Activated CD4-positive, alpha-beta memory T cell treated with anti-CD3 and anti-CD28 coated beads, Interleukin-2, amount 10 ng/mL, durations not matched to agents 7 days and 5 days (primary cell): ENCODE results near the gene TGFBRAP1. TPM values are rescaled to one million over a fixed set of nuclear protein-coding genes. Genes with fewer than 3 reads are reported as not detected.
"Not testable (repeated sequence)": the region's sequence is repeated elsewhere in the genome, so short reads cannot be mapped to it uniquely, and the experiment has no call there.

Experiments used
- CTCF ChIA-PET: fragments of 350-600 bp; sonication (Branson Sonifier 250); formaldehyde crosslinking; loops from one replicate; lab custom pipeline; 2021; ENCODE audit warnings: antibody characterized with exemption, inconsistent platforms; lab: Charles Lee
- POLR2A ChIA-PET: fragments of 350-600 bp; sonication (Branson Sonifier 250); formaldehyde crosslinking; loops from one replicate; lab custom pipeline; 2021; ENCODE audit warnings: antibody characterized with exemption; lab: Charles Lee
- DNase-seq: peaks from one replicate; pipeline ENCODE4 v3.0.0-alpha.2; 2020
- H3K27ac Mint-ChIP-seq: one replicate; pipeline ENCODE4 v1.8.0; 2021; ENCODE audit warnings: mild to moderate bottlenecking, mixed read lengths
- H3K27me3 Mint-ChIP-seq: one replicate; pipeline ENCODE4 v1.8.0; 2021; ENCODE audit warnings: mixed read lengths
- H3K36me3 Mint-ChIP-seq: one replicate; pipeline ENCODE4 v1.8.0; 2021; ENCODE audit warnings: low read depth, mixed read lengths
- H3K4me1 Mint-ChIP-seq: one replicate; pipeline ENCODE4 v1.8.0; 2021; ENCODE audit warnings: mixed read lengths
- H3K4me3 Mint-ChIP-seq: one replicate; pipeline ENCODE4 v1.8.0; 2021; ENCODE audit warnings: mild to moderate bottlenecking, mixed read lengths
- H3K9me3 Mint-ChIP-seq: one replicate; pipeline ENCODE4 v1.8.0; 2021; ENCODE audit warnings: mixed read lengths
- total RNA-seq, 2 experiments: library from RNA; stranded (reverse); gene quantifications; one replicate each; pipeline ENCODE4 v1.2.3, GENCODE V29; 2021

Gene TGFBRAP1
- total RNA-seq, 2 experiments from 2014 or later = 15.9 to 17.0 TPM

GRCh38 chr2:105338020-105338385, 8.5 kb upstream of the TGFBRAP1 start:
- no peaks in the 10 kb centered on the region for H3K27me3 Mint-ChIP-seq
- ChIA-PET POLR2A (interaction anchor here (0.6 to 3.5 kb wide), 3 partner anchors 8 to 15 kb away, joined by 3 to 18 read pairs (median 5); no protein-coding TSS in a partner anchor), CTCF (interaction anchor here (1.4 kb wide), 1 partner anchor 24 kb away, joined by 3 read pairs; no protein-coding TSS in a partner anchor)
- peak overlapping the region; percentile 87 for H3K4me3 Mint-ChIP-seq
- peaks cover 42% of the 10 kb centered on the region for H3K4me1 Mint-ChIP-seq
- peaks cover 37% of the 10 kb centered on the region for H3K36me3 Mint-ChIP-seq
- DNase-seq = no peak
- H3K27ac Mint-ChIP-seq = peak overlapping the region; percentile 95
- H3K9me3 Mint-ChIP-seq = no peaks in the 10 kb centered on the region

DNA sequence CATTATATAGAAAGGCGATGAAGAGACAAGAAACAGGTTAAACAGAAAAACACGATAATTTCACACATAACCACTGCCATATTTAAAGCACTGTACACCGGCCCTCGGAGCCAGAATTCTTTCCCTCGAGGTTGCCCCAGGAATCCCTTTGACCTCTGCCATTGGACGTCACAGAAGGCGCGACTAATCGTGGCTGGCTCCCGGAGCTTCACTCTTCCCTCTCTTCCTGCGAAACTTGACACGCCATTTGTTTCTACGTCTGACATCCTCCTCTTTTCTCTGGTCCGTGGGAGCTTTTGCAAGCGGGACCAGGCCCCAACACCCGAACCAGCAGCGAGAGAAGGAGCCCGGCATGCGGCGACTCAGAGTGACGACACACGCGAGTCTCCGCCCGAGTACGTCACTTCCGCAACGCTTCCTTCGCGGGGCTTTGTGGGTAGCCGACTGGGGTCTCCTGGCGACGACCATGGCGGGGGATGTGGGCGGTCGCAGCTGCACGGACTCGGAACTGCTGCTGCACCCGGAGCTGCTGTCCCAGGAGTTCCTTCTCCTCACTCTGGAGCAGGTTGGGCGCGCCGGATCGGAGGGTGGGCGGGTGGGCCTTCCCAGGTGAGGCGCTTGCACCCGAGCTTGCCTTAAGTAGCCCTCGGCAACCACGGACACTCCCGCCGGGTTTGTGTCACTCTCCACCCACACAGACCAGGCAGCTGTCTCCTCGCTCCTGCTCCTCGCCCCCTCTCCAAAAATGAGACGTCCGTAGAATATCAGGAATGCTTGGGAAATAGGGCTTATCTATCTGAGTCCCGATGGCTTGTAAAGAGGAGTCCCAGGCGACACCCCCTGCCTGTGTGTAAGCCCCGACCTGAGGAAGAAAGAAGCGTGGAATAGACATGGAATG, 7.8 kb upstream of the TGFBRAP1 start, which contains the start of gene C2orf49:
TSS of gene C2orf49 (plus strand) at position 419 of the 898 bp plus-strand sequence. CDS start at position 467, 48 bp downstream.
- CTCF ChIA-PET = interaction anchor here (1.4 kb wide), 1 partner anchor 24 kb away, joined by 3 read pairs; no protein-coding TSS in a partner anchor
- no peaks in the 10 kb centered on the region for H3K9me3 Mint-ChIP-seq
- POLR2A ChIA-PET = interaction anchor here (0.6 to 3.5 kb wide), 4 partner anchors 9 to 756 kb away, joined by 3 to 18 read pairs (median 3); no protein-coding TSS in a partner anchor
- H3K4me1 Mint-ChIP-seq = peaks cover 42% of the 10 kb centered on the region
- H3K36me3 Mint-ChIP-seq = peaks cover 33% of the 10 kb centered on the region
- no peaks in the 10 kb centered on the region for H3K27me3 Mint-ChIP-seq
- H3K4me3 Mint-ChIP-seq = peak within 1 kb of the TSS; percentile 87
- peak; percentile 89 for DNase-seq
- H3K27ac Mint-ChIP-seq = peak within 1 kb of the TSS; percentile 95

- Mint-ChIP-seq H3K36me3 (peaks cover 32% of the 10 kb centered on the region), H3K27ac (peak overlapping the region; percentile 95), H3K4me1 (peaks cover 42% of the 10 kb centered on the region), H3K9me3 (no peaks in the 10 kb centered on the region), H3K27me3 (no peaks in the 10 kb centered on the region), H3K4me3 (peak overlapping the region; percentile 87)
- DNase-seq = no peak
- ChIA-PET CTCF (no interaction called here), POLR2A (interaction anchor here (1.0 to 3.5 kb wide), 2 partner anchors 9 to 757 kb away, joined by 3 to 18 read pairs; no protein-coding TSS in a partner anchor)
Observed at GRCh38 chr2:105336786-105337121, 7.2 kb upstream of the TGFBRAP1 start.

GRCh38 chr2:105335469-105335868, 5.9 kb upstream of the TGFBRAP1 start:
- peaks cover 45% of the 10 kb centered on the region for H3K4me1 Mint-ChIP-seq
- H3K9me3 Mint-ChIP-seq = no peaks in the 10 kb centered on the region
- H3K36me3 Mint-ChIP-seq = peaks cover 21% of the 10 kb centered on the region
- ChIA-PET CTCF (no interaction called here), POLR2A (no interaction called here)
- no peaks in the 10 kb centered on the region for H3K27me3 Mint-ChIP-seq
- DNase-seq = no peak
- peak overlapping the region; percentile 19 for H3K27ac Mint-ChIP-seq
- no peak overlapping the region for H3K4me3 Mint-ChIP-seq

DNA sequence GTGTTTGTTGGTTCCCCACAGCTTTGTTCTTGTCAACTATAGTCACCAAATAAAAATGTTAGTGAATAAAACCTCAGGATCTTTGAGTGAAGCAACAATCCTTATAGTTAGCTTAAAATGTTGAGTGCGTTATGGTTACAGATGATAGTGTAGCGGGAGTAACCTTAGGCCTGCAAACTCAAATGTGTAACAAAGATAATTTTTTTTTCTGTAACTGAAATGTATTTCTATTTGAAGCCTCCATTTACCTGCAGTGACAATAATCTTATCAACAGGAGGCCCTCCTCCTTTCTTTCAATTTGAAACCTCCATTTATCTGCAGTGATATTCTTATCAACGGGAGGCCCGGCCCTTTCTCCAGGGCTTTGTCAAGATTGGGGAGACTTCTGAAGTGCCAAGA, 4.7 kb upstream of the TGFBRAP1 start:
- Mint-ChIP-seq H3K36me3 (peaks cover 12% of the 10 kb centered on the region), H3K27ac (no peak overlapping the region), H3K4me3 (no peak overlapping the region), H3K4me1 (peaks cover 44% of the 10 kb centered on the region), H3K27me3 (no peaks in the 10 kb centered on the region), H3K9me3 (no peaks in the 10 kb centered on the region)
- ChIA-PET POLR2A (no interaction called here), CTCF (no interaction called here)
- DNase-seq = no peak

DNA sequence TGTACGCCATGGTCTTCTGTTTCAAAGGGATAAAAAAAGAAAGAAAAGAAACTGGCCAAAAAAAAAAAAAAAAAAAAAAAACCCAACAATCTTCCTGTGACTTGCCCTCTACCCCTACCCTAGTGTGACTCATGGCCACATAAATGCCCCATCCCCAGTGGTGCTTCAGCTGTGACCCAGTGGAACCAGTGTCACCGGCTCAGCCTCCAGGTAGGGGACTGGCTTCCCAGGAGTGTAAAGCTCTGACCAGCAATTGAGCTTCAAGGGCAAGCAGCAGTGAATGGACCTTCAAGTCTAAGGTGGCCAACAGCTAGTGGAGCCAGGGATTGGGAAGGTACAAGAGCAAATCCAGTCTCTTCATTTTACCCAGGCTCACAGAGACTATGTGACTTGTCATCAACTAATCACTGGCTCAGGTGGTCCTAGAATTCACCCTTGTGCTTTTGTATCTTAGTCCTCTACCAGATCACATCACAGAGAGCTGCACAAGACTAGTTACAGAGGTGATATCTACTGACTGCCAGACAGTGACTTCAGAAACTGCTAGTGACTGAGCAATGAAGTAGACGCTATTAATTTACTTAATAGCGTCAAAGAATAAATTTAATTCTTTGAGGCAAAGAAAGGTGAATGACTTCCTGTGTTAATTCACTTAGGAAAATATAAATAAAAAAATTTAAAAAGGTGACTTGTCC, 1.3 kb upstream of the TGFBRAP1 start:
- Mint-ChIP-seq H3K27ac (peak overlapping the region; percentile 86), H3K4me3 (peak overlapping the region; percentile 80), H3K4me1 (peaks cover 39% of the 10 kb centered on the region), H3K9me3 (no peaks in the 10 kb centered on the region), H3K27me3 (no peaks in the 10 kb centered on the region), H3K36me3 (peaks cover 10% of the 10 kb centered on the region)
- POLR2A ChIA-PET = interaction anchor here (1.0 to 1.5 kb wide), 5 partner anchors 8 to 417 kb away, joined by 3 to 5 read pairs (median 4); no protein-coding TSS in a partner anchor
- DNase-seq = peak; percentile 19
- CTCF ChIA-PET = no interaction called here

GRCh38 chr2:105329197-105329554, 359 bp downstream of the TGFBRAP1 start:
- Mint-ChIP-seq H3K36me3 (peaks cover 13% of the 10 kb centered on the region), H3K27me3 (no peaks in the 10 kb centered on the region), H3K4me1 (peaks cover 32% of the 10 kb centered on the region)

GRCh38 chr2:105328281-105329196, 996 bp downstream of the TGFBRAP1 start:
- peak overlapping the region; percentile 74 for H3K27ac Mint-ChIP-seq
- peak; percentile 56 for DNase-seq
- H3K9me3 Mint-ChIP-seq = no peaks in the 10 kb centered on the region
- H3K27me3 Mint-ChIP-seq = no peaks in the 10 kb centered on the region
- peaks cover 32% of the 10 kb centered on the region for H3K4me1 Mint-ChIP-seq
- peak overlapping the region; percentile 93 for H3K4me3 Mint-ChIP-seq
- H3K36me3 Mint-ChIP-seq = peaks cover 16% of the 10 kb centered on the region
- ChIA-PET POLR2A (interaction anchor here (0.7 to 2.3 kb wide), 6 partner anchors 10 to 832 kb away, joined by 3 to 18 read pairs (median 4); partner anchors contain the start of gene C2orf49), CTCF (interaction anchor here (0.8 kb wide), 1 partner anchor 16 kb away, joined by 3 read pairs; no protein-coding TSS in a partner anchor)

More at GRCh38 chr2:105329197-105329554, 359 bp downstream of the TGFBRAP1 start:
- Mint-ChIP-seq H3K9me3 (no peaks in the 10 kb centered on the region), H3K4me3 (peak overlapping the region; percentile 93), H3K27ac (peak overlapping the region; percentile 74)
- DNase-seq = peak; percentile 19
- POLR2A ChIA-PET = interaction anchor here (1.3 to 2.3 kb wide), 4 partner anchors 9 to 831 kb away, joined by 3 to 18 read pairs (median 6); partner anchors contain the start of gene C2orf49
- CTCF ChIA-PET = interaction anchor here (0.8 to 1.1 kb wide), 2 partner anchors 14 to 16 kb away, joined by 3 to 4 read pairs; no protein-coding TSS in a partner anchor

- ChIA-PET CTCF (no interaction called here), POLR2A (interaction anchor here (1.1 to 2.3 kb wide), 3 partner anchors 11 to 56 kb away, joined by 4 to 18 read pairs (median 5); partner anchors contain the start of gene C2orf49)
- Mint-ChIP-seq H3K27me3 (no peaks in the 10 kb centered on the region), H3K4me3 (peak overlapping the region; percentile 93), H3K36me3 (peaks cover 20% of the 10 kb centered on the region), H3K9me3 (no peaks in the 10 kb centered on the region), H3K4me1 (peaks cover 35% of the 10 kb centered on the region), H3K27ac (no peak overlapping the region)
- DNase-seq = no peak
Observed at GRCh38 chr2:105327690-105328089, 1.8 kb downstream of the TGFBRAP1 start.

GRCh38 chr2:105327271-105327670, 2.3 kb downstream of the TGFBRAP1 start:
- DNase-seq, H3K27me3 Mint-ChIP-seq, H3K9me3 Mint-ChIP-seq, CTCF ChIA-PET, H3K27ac Mint-ChIP-seq, H3K4me3 Mint-ChIP-seq: not testable (repeated sequence)
- Mint-ChIP-seq H3K36me3 (peaks cover 21% of the 10 kb centered on the region), H3K4me1 (peaks cover 35% of the 10 kb centered on the region)
- POLR2A ChIA-PET = interaction anchor here (1.1 to 2.3 kb wide), 2 partner anchors 11 to 57 kb away, joined by 4 to 18 read pairs; partner anchors contain the start of gene C2orf49

GRCh38 chr2:105325389-105325963, 4.1 kb downstream of the TGFBRAP1 start:
- Mint-ChIP-seq H3K27ac (no peak overlapping the region), H3K4me3 (no peak overlapping the region), H3K9me3 (no peaks in the 10 kb centered on the region), H3K36me3 (peaks cover 21% of the 10 kb centered on the region), H3K4me1 (peaks cover 30% of the 10 kb centered on the region), H3K27me3 (no peaks in the 10 kb centered on the region)
- ChIA-PET CTCF (no interaction called here), POLR2A (no interaction called here)
- no peak for DNase-seq
